ENCODE results near the gene RTL10. TPM values are rescaled to one million over a fixed set of nuclear protein-coding genes. Genes with fewer than 3 reads are reported as not detected.

RTL10 gene
- polyA plus RNA-seq, 2 of the 4 experiments (the other 2 are of a cell fraction), result 4.4 to 5.1 TPM

GRCh38 chr22:19863571-19863970 is 8.9 kb upstream of the RTL10 start:
- Histone ChIP-seq H3K4me2 (no peak overlapping the region), H3K27ac (no peak overlapping the region), H3K4me1 (no peaks in the 10 kb centered on the region), H3K4me3 (no peak overlapping the region), H3K9me3 (no peaks in the 10 kb centered on the region)
- WGBS (ENCODE audit: missing lambda C conversion rate), result 85% methylated on average over 5 of the region's 5 CpGs
- no peak for ATAC-seq
- TF ChIP-seq KDM5A (IDR thresholded peaks at IDR 0.05) (no peak), CTCF (IDR thresholded peaks at IDR 0.05) (no peak), HMGXB4 (CRISPR knock-in tag; IDR thresholded peaks at IDR 0.05; ENCODE audit: borderline replicate concordance) (no peak), ELK1 (IDR thresholded peaks at IDR 0.05; ENCODE audit: low read depth, low read length) (no peak), PHF8 (IDR thresholded peaks at IDR 0.05; ENCODE audit: borderline replicate concordance, low read depth) (no peak)
- no peak for FAIRE-seq
- no peak for DNase-seq (ENCODE audit: low read depth in 1 of 2, low spot score in 1 of 2)
- ChIA-PET CTCF (interaction anchor here (1.0 to 1.8 kb wide), 2 partner anchors 9 to 133 kb away, joined by 4 to 11 read pairs; partner anchors contain the start of genes GNB1L and RTL10), POLR2A (no interaction called here)

- TF ChIP-seq PHF8 (IDR thresholded peaks at IDR 0.05; ENCODE audit: borderline replicate concordance, low read depth) (no peak), REST (IDR thresholded peaks at IDR 0.05) (no peak), HOXB13 (CRISPR knock-in tag; IDR thresholded peaks at IDR 0.05; ENCODE audit: low read depth) (no peak), ESRRA (IDR thresholded peaks at IDR 0.05; ENCODE audit: borderline replicate concordance, low read length) (no peak), JUN (IDR thresholded peaks at IDR 0.05) (no peak)
- Histone ChIP-seq H3K9me3 (no peaks in the 10 kb centered on the region), H3K4me3 (no peak overlapping the region), H3K4me1 (no peaks in the 10 kb centered on the region), H3K4me2 (no peak overlapping the region), H3K27ac (no peak overlapping the region)
- ATAC-seq, result no peak
- ChIA-PET CTCF (interaction anchor here (1.0 to 1.8 kb wide), 2 partner anchors 8 to 132 kb away, joined by 4 to 11 read pairs; partner anchors contain the start of genes GNB1L and RTL10), POLR2A (no interaction called here)
- WGBS (ENCODE audit: missing lambda C conversion rate), result 96% methylated on average over 13 of the region's 13 CpGs
- no peak for DNase-seq (ENCODE audit: low read depth in 1 of 2, low spot score in 1 of 2)
- no peak for FAIRE-seq
These were observed 8.1 kb upstream of the RTL10 start for GRCh38 chr22:19862619-19863246.

- ChIA-PET CTCF (interaction anchor here (0.6 kb wide), 1 partner anchor 106 kb away, joined by 3 read pairs; no protein-coding TSS in a partner anchor), POLR2A (no interaction called here)
- FAIRE-seq, result no peak
- TF ChIP-seq HMGXB4 (CRISPR knock-in tag; IDR thresholded peaks at IDR 0.05; ENCODE audit: borderline replicate concordance), result no peak
- no peak for TF ChIP-seq KDM1A (IDR thresholded peaks at IDR 0.05; ENCODE audit: low read depth)
- no peak for TF ChIP-seq CTCF (IDR thresholded peaks at IDR 0.05)
- TF ChIP-seq JUN (IDR thresholded peaks at IDR 0.05), result no peak
- TF ChIP-seq POLR2AphosphoS2 (conservative IDR thresholded peaks at IDR 0.05; ENCODE audit: low read length), result no peak
- no peak for TF ChIP-seq ZC3H11A (IDR thresholded peaks at IDR 0.05)
- TF ChIP-seq GATA3 (IDR thresholded peaks at IDR 0.05; ENCODE audit: borderline replicate concordance), result no peak
- TF ChIP-seq NFE2L2 (conservative IDR thresholded peaks at IDR 0.05; ENCODE audit: low read length), result no peak
- TF ChIP-seq HDAC2 (IDR thresholded peaks at IDR 0.05), result no peak
- TF ChIP-seq KDM5A (IDR thresholded peaks at IDR 0.05), result no peak
- TF ChIP-seq EHMT2 (IDR thresholded peaks at IDR 0.05; ENCODE audit: low read depth), result no peak
- TF ChIP-seq HEYL (CRISPR knock-in tag; IDR thresholded peaks at IDR 0.05), result no peak
These were observed 5.3 kb upstream of the RTL10 start for GRCh38 chr22:19859861-19860510.

More at GRCh38 chr22:19859861-19860510, 5.3 kb upstream of the RTL10 start:
- no peak overlapping the region for H3K4me3 ChIP-seq
- 90% methylated on average over 8 of the region's 8 CpGs for WGBS (ENCODE audit: missing lambda C conversion rate)
- ATAC-seq (no peak), DNase-seq (ENCODE audit: low read depth in 1 of 2, low spot score in 1 of 2) (no peak)
- H3K9me3 ChIP-seq, result no peaks in the 10 kb centered on the region
- no peak overlapping the region for H3K4me2 ChIP-seq
- no peak overlapping the region for H3K27ac ChIP-seq
- H3K4me1 ChIP-seq, result peaks cover 4% of the 10 kb centered on the region; the same call in 1 of the 3 replicates
